ENCODE data around the gene SGTA. TPM values are rescaled to one million over a fixed set of nuclear protein-coding genes. Genes with fewer than 3 reads are reported as not detected.

The SGTA gene
- total and polyA plus RNA-seq, 2 experiments from 2014 or later = 71.6 to 102 TPM

DNA sequence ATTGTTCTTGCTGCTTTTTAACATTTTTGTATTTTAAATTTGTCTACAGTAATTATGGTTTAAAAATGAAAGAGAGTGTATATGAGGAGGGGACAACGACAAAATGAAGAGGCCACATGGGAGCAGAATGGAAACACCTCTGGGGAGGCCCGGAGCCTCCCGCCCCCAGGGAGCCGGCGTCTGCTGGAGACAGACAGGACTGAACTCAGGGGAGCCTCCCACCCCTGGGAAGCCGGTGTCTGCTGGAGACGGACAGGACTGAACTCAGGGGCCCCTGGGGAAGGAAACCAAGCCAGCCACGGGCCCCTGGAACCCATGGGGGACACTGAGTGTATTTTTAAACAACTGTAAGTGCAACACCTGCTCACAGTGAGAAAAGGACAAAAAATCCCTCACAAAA is 26.6 kb downstream of the SGTA start (continued):
- TF ChIP-seq, protein P1, sequence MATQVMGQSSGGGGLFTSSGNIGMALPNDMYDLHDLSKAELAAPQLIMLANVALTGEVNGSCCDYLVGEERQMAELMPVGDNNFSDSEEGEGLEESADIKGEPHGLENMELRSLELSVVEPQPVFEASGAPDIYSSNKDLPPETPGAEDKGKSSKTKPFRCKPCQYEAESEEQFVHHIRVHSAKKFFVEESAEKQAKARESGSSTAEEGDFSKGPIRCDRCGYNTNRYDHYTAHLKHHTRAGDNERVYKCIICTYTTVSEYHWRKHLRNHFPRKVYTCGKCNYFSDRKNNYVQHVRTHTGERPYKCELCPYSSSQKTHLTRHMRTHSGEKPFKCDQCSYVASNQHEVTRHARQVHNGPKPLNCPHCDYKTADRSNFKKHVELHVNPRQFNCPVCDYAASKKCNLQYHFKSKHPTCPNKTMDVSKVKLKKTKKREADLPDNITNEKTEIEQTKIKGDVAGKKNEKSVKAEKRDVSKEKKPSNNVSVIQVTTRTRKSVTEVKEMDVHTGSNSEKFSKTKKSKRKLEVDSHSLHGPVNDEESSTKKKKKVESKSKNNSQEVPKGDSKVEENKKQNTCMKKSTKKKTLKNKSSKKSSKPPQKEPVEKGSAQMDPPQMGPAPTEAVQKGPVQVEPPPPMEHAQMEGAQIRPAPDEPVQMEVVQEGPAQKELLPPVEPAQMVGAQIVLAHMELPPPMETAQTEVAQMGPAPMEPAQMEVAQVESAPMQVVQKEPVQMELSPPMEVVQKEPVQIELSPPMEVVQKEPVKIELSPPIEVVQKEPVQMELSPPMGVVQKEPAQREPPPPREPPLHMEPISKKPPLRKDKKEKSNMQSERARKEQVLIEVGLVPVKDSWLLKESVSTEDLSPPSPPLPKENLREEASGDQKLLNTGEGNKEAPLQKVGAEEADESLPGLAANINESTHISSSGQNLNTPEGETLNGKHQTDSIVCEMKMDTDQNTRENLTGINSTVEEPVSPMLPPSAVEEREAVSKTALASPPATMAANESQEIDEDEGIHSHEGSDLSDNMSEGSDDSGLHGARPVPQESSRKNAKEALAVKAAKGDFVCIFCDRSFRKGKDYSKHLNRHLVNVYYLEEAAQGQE (IDR thresholded peaks at IDR 0.05; ENCODE audit: unreplicated experiment) = no peak
- no peak for TF ChIP-seq CREB1 (CRISPR knock-in tag; IDR thresholded peaks at IDR 0.05; ENCODE audit: low read depth)
- no peak for TF ChIP-seq POLR2AphosphoS5 (IDR thresholded peaks at IDR 0.05; ENCODE audit: low read depth)
- TF ChIP-seq NANOG (IDR thresholded peaks at IDR 0.05; ENCODE audit: borderline replicate concordance) = no peak
- TF ChIP-seq JUNB (IDR thresholded peaks at IDR 0.05; ENCODE audit: unreplicated experiment) = no peak

DNA sequence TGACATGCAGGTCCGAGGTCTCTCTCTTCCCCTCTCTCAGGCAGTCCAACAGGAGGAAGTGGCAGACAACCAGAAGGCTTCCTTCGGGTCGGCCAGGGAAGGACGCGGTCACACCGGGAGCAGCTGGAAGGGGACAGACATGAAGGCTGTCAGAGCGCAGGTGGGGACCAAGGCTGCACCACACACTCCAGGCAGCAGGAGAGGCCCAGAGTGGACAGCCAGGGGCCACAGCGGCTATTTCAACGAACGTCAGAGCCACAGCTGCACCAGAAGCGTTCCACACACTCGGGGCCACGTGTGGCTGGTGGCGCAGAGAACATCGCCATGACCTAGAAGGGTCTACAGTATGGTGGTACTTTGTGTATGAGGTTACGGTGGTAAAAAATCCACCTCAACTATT is 27.3 kb downstream of the SGTA start:
- Mint-ChIP-seq H3K4me3 (no peak overlapping the region), H3K9me3 (no peaks in the 10 kb centered on the region), H3K4me1 (no peaks in the 10 kb centered on the region), H3K36me3 (ENCODE audit: low read depth) (peaks cover 55% of the 10 kb centered on the region), H3K27ac (no peak overlapping the region), H3K27me3 (ENCODE audit: insufficient read depth, low read depth, poor library complexity) (peaks cover 16% of the 10 kb centered on the region)
- no peak overlapping the region for H3K4me3 ChIP-seq
- H3K4me1 ChIP-seq (ENCODE audit: insufficient read depth) = no peaks in the 10 kb centered on the region
- no peaks in the 10 kb centered on the region for H3K79me2 ChIP-seq (replicated peaks; ENCODE audit: insufficient read depth)
- no peaks in the 10 kb centered on the region; the same call in 1 of the 2 replicates for H4K20me1 ChIP-seq (replicated peaks; ENCODE audit: insufficient read depth)
- peaks cover 6% of the 10 kb centered on the region for H3K36me3 ChIP-seq (ENCODE audit: insufficient read depth)
- no peaks in the 10 kb centered on the region for H3K9me2 ChIP-seq (ENCODE audit: insufficient read depth)
- no peak overlapping the region for H3K4me2 ChIP-seq
- ATAC-seq = no peak
- no peaks in the 10 kb centered on the region for H3K27me3 ChIP-seq (ENCODE audit: insufficient read depth)
- DNase-seq (ENCODE audit: low spot score) = no peak
- no peaks in the 10 kb centered on the region for H3F3A ChIP-seq (replicated peaks; ENCODE audit: low read depth)
- H2AFZ ChIP-seq = no peak overlapping the region
- H3K27ac ChIP-seq (ENCODE audit: low read depth) = no peak overlapping the region
- TF ChIP-seq, protein P2, sequence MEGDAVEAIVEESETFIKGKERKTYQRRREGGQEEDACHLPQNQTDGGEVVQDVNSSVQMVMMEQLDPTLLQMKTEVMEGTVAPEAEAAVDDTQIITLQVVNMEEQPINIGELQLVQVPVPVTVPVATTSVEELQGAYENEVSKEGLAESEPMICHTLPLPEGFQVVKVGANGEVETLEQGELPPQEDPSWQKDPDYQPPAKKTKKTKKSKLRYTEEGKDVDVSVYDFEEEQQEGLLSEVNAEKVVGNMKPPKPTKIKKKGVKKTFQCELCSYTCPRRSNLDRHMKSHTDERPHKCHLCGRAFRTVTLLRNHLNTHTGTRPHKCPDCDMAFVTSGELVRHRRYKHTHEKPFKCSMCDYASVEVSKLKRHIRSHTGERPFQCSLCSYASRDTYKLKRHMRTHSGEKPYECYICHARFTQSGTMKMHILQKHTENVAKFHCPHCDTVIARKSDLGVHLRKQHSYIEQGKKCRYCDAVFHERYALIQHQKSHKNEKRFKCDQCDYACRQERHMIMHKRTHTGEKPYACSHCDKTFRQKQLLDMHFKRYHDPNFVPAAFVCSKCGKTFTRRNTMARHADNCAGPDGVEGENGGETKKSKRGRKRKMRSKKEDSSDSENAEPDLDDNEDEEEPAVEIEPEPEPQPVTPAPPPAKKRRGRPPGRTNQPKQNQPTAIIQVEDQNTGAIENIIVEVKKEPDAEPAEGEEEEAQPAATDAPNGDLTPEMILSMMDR (conservative IDR thresholded peaks at IDR 0.05; ENCODE audit: low read depth in 2 of 2) = no peak
- TF ChIP-seq, protein P3, sequence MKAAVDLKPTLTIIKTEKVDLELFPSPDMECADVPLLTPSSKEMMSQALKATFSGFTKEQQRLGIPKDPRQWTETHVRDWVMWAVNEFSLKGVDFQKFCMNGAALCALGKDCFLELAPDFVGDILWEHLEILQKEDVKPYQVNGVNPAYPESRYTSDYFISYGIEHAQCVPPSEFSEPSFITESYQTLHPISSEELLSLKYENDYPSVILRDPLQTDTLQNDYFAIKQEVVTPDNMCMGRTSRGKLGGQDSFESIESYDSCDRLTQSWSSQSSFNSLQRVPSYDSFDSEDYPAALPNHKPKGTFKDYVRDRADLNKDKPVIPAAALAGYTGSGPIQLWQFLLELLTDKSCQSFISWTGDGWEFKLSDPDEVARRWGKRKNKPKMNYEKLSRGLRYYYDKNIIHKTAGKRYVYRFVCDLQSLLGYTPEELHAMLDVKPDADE (IDR thresholded peaks at IDR 0.05) = no peak
- no peak for TF ChIP-seq JUNB (IDR thresholded peaks at IDR 0.05; ENCODE audit: unreplicated experiment)
- TF ChIP-seq NANOG (IDR thresholded peaks at IDR 0.05; ENCODE audit: borderline replicate concordance) = no peak
- TF ChIP-seq, protein P4, sequence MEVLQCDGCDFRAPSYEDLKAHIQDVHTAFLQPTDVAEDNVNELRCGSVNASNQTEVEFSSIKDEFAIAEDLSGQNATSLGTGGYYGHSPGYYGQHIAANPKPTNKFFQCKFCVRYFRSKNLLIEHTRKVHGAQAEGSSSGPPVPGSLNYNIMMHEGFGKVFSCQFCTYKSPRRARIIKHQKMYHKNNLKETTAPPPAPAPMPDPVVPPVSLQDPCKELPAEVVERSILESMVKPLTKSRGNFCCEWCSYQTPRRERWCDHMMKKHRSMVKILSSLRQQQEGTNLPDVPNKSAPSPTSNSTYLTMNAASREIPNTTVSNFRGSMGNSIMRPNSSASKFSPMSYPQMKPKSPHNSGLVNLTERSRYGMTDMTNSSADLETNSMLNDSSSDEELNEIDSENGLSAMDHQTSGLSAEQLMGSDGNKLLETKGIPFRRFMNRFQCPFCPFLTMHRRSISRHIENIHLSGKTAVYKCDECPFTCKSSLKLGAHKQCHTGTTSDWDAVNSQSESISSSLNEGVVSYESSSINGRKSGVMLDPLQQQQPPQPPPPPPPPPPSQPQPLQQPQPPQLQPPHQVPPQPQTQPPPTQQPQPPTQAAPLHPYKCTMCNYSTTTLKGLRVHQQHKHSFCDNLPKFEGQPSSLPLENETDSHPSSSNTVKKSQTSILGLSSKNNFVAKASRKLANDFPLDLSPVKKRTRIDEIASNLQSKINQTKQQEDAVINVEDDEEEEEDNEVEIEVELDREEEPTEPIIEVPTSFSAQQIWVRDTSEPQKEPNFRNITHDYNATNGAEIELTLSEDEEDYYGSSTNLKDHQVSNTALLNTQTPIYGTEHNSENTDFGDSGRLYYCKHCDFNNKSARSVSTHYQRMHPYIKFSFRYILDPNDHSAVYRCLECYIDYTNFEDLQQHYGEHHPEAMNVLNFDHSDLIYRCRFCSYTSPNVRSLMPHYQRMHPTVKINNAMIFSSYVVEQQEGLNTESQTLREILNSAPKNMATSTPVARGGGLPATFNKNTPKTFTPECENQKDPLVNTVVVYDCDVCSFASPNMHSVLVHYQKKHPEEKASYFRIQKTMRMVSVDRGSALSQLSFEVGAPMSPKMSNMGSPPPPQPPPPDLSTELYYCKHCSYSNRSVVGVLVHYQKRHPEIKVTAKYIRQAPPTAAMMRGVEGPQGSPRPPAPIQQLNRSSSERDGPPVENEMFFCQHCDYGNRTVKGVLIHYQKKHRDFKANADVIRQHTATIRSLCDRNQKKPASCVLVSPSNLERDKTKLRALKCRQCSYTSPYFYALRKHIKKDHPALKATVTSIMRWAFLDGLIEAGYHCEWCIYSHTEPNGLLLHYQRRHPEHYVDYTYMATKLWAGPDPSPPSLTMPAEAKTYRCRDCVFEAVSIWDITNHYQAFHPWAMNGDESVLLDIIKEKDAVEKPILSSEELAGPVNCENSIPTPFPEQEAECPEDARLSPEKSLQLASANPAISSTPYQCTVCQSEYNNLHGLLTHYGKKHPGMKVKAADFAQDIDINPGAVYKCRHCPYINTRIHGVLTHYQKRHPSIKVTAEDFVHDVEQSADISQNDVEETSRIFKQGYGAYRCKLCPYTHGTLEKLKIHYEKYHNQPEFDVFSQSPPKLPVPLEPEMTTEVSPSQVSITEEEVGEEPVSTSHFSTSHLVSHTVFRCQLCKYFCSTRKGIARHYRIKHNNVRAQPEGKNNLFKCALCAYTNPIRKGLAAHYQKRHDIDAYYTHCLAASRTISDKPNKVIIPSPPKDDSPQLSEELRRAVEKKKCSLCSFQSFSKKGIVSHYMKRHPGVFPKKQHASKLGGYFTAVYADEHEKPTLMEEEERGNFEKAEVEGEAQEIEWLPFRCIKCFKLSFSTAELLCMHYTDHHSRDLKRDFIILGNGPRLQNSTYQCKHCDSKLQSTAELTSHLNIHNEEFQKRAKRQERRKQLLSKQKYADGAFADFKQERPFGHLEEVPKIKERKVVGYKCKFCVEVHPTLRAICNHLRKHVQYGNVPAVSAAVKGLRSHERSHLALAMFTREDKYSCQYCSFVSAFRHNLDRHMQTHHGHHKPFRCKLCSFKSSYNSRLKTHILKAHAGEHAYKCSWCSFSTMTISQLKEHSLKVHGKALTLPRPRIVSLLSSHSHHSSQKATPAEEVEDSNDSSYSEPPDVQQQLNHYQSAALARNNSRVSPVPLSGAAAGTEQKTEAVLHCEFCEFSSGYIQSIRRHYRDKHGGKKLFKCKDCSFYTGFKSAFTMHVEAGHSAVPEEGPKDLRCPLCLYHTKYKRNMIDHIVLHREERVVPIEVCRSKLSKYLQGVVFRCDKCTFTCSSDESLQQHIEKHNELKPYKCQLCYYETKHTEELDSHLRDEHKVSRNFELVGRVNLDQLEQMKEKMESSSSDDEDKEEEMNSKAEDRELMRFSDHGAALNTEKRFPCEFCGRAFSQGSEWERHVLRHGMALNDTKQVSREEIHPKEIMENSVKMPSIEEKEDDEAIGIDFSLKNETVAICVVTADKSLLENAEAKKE (CRISPR knock-in tag; IDR thresholded peaks at IDR 0.05) = no peak
- TF ChIP-seq ZNF114 (CRISPR knock-in tag; IDR thresholded peaks at IDR 0.05) = no peak
- TF ChIP-seq CREB1 (CRISPR knock-in tag; IDR thresholded peaks at IDR 0.05; ENCODE audit: low read depth) = no peak
- no peak for TF ChIP-seq POLR2AphosphoS5 (IDR thresholded peaks at IDR 0.05; ENCODE audit: low read depth)
